ENCODE measurements around the gene SLC1A4.

DNA sequence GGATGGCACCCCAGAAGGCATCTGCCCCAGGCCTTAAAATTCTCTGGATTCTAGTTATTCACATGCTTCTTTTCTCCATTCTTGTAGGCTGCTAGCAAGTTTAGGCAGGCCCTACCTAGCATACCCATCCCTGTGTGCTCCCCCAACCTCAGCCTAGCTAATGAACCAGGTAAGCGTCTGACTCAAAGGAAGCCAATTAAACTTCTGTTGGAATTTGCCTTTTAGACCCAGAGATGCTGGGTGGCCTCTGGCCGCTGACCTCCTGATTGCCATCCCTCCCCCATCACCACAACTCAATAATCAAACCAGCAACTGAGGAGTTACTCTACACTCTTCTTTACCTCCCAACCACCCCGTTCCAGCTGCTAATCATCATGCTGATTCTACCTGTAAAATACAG, 48.0 kb downstream of the SLC1A4 start:
- TF ChIP-seq, protein P1, sequence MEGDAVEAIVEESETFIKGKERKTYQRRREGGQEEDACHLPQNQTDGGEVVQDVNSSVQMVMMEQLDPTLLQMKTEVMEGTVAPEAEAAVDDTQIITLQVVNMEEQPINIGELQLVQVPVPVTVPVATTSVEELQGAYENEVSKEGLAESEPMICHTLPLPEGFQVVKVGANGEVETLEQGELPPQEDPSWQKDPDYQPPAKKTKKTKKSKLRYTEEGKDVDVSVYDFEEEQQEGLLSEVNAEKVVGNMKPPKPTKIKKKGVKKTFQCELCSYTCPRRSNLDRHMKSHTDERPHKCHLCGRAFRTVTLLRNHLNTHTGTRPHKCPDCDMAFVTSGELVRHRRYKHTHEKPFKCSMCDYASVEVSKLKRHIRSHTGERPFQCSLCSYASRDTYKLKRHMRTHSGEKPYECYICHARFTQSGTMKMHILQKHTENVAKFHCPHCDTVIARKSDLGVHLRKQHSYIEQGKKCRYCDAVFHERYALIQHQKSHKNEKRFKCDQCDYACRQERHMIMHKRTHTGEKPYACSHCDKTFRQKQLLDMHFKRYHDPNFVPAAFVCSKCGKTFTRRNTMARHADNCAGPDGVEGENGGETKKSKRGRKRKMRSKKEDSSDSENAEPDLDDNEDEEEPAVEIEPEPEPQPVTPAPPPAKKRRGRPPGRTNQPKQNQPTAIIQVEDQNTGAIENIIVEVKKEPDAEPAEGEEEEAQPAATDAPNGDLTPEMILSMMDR (IDR thresholded peaks at IDR 0.05; ENCODE audit: poor library complexity, severe bottlenecking) = no peak
- TF ChIP-seq, protein P2, sequence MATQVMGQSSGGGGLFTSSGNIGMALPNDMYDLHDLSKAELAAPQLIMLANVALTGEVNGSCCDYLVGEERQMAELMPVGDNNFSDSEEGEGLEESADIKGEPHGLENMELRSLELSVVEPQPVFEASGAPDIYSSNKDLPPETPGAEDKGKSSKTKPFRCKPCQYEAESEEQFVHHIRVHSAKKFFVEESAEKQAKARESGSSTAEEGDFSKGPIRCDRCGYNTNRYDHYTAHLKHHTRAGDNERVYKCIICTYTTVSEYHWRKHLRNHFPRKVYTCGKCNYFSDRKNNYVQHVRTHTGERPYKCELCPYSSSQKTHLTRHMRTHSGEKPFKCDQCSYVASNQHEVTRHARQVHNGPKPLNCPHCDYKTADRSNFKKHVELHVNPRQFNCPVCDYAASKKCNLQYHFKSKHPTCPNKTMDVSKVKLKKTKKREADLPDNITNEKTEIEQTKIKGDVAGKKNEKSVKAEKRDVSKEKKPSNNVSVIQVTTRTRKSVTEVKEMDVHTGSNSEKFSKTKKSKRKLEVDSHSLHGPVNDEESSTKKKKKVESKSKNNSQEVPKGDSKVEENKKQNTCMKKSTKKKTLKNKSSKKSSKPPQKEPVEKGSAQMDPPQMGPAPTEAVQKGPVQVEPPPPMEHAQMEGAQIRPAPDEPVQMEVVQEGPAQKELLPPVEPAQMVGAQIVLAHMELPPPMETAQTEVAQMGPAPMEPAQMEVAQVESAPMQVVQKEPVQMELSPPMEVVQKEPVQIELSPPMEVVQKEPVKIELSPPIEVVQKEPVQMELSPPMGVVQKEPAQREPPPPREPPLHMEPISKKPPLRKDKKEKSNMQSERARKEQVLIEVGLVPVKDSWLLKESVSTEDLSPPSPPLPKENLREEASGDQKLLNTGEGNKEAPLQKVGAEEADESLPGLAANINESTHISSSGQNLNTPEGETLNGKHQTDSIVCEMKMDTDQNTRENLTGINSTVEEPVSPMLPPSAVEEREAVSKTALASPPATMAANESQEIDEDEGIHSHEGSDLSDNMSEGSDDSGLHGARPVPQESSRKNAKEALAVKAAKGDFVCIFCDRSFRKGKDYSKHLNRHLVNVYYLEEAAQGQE (IDR thresholded peaks at IDR 0.05; ENCODE audit: borderline replicate concordance) = no peak
- TF ChIP-seq EP300 (conservative IDR thresholded peaks at IDR 0.05; ENCODE audit: poor library complexity, severe bottlenecking) (no peak), EZH2 (IDR thresholded peaks at IDR 0.05; ENCODE audit: borderline replicate concordance, insufficient read depth, low read length, poor library complexity, severe bottlenecking) (no peak), MXI1 (conservative IDR thresholded peaks at IDR 0.05; ENCODE audit: poor library complexity, severe bottlenecking) (no peak), SMC3 (conservative IDR thresholded peaks at IDR 0.05; ENCODE audit: poor library complexity) (no peak), TAF1 (IDR thresholded peaks at IDR 0.05; ENCODE audit: low read depth) (no peak), POLR2AphosphoS5 (IDR thresholded peaks at IDR 0.05) (no peak)

Measured in neural cell (in vitro differentiated cells).